ENCODE measurements around the gene EXOC4.
"Not testable (repeated sequence)": the region's sequence is repeated elsewhere in the genome, so short reads cannot be mapped to it uniquely, and the experiment has no call there.

Gene EXOC4

DNA sequence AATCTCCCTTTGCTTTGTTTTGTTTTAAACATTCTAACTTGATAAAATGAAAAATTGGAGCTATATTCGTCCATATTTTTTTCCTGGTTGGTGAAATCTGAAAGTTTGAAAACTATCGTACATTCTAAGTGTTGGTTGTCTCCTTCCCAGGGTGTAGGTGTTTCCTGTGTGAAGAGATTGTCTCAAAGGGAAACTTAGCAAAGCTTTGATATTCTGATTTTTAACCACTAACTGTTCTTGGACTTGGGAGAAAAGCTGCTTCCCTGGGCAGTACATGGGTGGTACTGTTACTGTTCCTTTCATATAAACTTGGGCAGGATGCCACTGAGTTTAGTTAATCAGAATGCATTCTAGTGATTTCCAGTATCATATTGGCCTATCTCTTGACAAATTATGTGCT lies 620.8 kb downstream of the EXOC4 start:
- no peak for DNase-seq (ENCODE audit: low spot score)

DNA sequence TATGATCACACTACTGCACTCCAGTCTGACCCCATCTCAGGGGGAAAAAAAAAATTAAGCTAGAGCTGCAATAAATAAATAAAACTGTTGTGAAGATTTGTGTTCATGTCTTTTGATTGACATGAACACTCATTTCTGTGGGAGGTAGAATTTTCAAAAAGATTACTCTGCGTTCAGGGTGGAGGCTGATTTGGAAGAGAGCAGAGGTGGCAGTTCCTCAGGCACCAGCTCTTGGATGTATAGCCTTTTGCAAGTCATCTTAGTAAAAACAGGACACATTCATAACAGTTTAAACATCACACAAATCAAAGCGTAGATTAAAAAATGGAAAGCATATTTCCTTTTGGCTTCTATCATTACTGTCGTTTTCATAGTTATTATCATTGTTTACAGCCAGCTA lies 630.7 kb downstream of the EXOC4 start:
- no peak for DNase-seq (ENCODE audit: low spot score)

DNA sequence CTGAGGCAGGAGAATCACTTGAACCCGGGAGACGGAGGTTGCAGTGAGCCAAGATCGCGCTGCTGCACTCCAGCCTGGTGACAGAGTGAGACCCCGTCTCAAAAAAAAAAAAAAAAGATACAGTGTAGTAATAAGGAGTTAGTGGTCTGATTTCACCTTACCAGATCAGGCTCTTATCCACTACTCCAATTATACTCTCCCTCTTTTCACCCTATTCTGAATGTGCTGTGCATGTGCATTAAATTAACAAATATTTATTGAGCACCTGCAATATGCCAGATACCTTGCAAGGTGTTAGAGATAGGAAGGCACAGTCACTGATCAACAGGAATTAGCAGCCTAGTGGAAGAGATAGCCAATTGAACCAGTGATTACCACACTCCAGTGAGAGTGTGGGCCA lies 632.3 kb downstream of the EXOC4 start:
- DNase-seq (ENCODE audit: low spot score) = no peak

- DNase-seq (ENCODE audit: low spot score) = no peak
Observed at GRCh38 chr7:133886086-133886485, 633.2 kb downstream of the EXOC4 start.

- DNase-seq (ENCODE audit: low spot score) = no peak
Observed at GRCh38 chr7:133886797-133887196, 633.9 kb downstream of the EXOC4 start.

GRCh38 chr7:133887459-133887858 lies 634.6 kb downstream of the EXOC4 start:
- no peak for DNase-seq (ENCODE audit: low spot score)

GRCh38 chr7:133888061-133888930 lies 635.4 kb downstream of the EXOC4 start:
- no peak for DNase-seq (ENCODE audit: low spot score)

DNA sequence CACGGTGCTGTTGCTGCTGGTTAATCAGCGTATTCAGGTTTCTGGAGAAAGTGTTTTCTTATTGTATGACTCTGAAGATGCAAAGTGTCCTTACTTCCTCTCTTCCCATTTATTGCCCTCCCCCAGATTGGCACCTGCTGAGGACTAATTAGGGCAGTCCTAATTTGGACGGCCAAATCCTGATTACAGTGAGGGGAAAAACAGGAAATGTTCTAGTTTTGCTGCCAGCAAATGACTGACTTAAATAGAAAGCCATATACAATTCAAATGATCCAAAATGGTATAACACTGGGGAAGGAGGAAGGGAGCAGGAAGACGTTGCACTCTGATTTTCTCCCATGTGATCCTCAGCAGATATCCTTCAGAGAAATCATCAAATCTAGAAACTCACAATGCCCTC lies 651.9 kb downstream of the EXOC4 start:
- DNase-seq (ENCODE audit: low spot score) = no peak

DNA sequence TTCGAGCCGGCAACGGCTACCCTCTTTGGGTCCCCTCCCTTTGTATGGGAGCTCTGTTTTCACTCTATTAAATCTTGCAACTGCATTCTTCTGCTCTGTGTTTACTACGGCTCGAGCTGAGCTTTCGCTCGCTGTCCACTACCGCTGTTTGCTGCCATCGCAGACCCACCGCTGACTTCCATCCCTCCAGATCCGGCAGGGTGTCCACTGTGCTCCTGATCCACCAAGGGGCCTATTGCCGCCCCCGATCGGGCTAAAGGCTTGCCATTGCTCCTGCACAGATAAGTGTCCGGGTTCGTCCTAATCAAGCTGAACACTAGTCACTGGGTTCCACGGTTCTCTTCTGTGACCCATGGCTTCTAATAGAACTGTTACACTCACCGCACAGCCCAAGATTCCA lies 653.7 kb downstream of the EXOC4 start:
- not testable (repeated sequence) for DNase-seq (ENCODE audit: low spot score)

- DNase-seq (ENCODE audit: low spot score) = no peak
Observed at GRCh38 chr7:133910761-133911160, 657.9 kb downstream of the EXOC4 start.

DNA sequence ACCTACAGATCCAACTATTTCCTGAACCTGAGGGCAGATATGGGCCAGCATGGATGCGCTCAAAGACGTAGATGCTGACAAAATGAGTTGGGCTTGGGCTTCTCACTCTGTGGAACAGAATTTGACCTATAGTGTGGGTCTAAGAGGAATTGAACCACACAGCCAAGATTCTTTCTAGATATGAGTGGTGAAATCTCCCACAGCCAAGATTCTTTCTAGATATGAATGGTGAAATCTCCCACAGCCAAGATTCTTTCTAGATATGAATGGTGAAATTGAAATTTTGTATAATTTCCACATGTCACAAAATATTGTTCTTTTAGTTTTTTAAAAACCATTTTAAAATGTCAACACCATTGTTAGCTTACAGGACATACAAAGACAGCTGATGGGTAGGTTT lies 658.8 kb downstream of the EXOC4 start:
- no peak for DNase-seq (ENCODE audit: low spot score)

GRCh38 chr7:133912916-133913697 lies 660.2 kb downstream of the EXOC4 start:
- no peak for DNase-seq (ENCODE audit: low spot score)

GRCh38 chr7:133916621-133917020 lies 663.7 kb downstream of the EXOC4 start:
- no peak for DNase-seq (ENCODE audit: low spot score)

- no peak for DNase-seq (ENCODE audit: low spot score)
Observed at GRCh38 chr7:133919810-133920209, 666.9 kb downstream of the EXOC4 start.

DNA sequence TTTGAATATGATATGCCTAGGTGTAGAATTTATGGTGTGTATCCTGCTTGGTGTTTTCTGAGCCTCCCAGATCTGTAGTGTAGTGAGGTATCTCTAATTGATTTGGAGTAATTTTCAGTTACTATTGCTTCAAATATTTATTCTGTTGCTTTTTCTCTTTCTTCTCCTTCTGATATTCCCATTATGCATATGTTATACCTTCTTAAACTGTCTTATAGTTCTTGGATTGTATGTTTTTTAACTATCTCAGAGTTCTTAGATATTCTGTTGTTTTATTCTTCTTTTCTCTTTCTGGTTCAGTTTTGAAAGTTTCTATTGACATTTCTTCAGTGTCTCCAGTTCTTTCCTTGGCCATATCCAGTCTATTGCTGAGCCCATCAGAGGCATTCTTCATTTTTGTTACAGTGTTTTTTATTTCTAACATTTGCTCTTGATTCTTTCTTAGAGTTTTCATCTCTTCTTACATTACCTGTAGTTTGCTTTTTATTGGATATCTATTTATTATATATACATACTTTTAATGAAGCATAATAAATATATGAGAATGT lies 668.8 kb downstream of the EXOC4 start:
- no peak for DNase-seq (ENCODE audit: low spot score)

- DNase-seq (ENCODE audit: low spot score) = no peak
Observed at GRCh38 chr7:133923974-133924373, 671.1 kb downstream of the EXOC4 start.

GRCh38 chr7:133931053-133931452 lies 678.2 kb downstream of the EXOC4 start:
- no peak for DNase-seq (ENCODE audit: low spot score)

GRCh38 chr7:133932591-133932990 lies 679.7 kb downstream of the EXOC4 start:
- DNase-seq (ENCODE audit: low spot score) = no peak

- no peak for DNase-seq (ENCODE audit: low spot score)
Observed at GRCh38 chr7:133934262-133934976, 681.5 kb downstream of the EXOC4 start.

GRCh38 chr7:133934977-133935330 lies 682.1 kb downstream of the EXOC4 start:
- DNase-seq (ENCODE audit: low spot score) = no peak

- DNase-seq (ENCODE audit: low spot score) = no peak
Observed at GRCh38 chr7:133936074-133936473, 683.2 kb downstream of the EXOC4 start.

GRCh38 chr7:133937786-133938185 lies 684.9 kb downstream of the EXOC4 start:
- no peak for DNase-seq (ENCODE audit: low spot score)
